ENCODE results near the gene SSTR3. TPM values are rescaled to one million over a fixed set of nuclear protein-coding genes. Genes with fewer than 3 reads are reported as not detected.

The SSTR3 gene
- total and polyA plus RNA-seq, 2 experiments from 2014 or later, result not detected

DNA sequence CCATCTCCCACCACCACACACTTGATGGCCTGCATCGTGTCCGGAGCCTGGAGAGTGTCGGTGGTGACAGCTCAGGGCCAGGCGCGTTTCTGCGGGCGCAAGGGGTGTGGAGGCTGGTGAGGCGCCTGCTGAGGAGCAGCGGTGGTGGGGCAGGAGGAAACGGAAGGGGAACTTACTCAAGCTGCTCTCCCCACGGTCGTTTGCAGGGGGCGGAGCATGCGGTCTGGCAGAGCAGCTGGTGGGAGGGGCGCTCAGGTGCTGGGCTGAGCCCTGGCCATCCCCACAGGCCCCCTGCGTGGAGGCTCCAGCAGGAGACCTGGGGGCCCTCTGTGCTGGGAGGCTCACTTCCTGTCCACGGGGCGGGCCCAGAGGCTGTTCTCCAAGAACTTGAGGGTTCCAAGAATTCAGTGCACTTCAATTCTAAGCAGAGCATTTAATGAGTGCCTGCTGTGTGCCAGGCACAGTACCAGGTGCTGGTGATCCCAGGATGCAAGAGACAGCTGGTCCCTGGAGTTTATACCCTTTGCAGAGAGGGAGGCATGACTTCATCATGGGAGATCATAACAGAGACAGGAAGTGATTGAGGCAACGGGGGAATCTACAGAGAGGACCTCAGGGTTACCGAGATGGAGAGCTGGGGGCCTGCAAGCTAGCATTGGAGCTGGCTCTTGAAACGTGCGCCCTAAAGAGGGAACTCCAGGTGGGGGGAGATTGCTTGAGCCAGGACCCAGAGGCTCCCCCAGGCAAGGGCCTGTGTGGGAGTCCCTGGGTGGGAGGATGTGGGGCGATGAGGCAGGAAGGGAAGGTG, 32.0 kb upstream of the SSTR3 start, which contains the start of gene RAC2:
RAC2 (minus strand) TSS at position 156 of the 808 bp plus-strand sequence; CDS start at position 35, 121 bp downstream.
- Histone ChIP-seq H4K20me1 (ENCODE audit: insufficient read depth) (no peaks in the 10 kb centered on the region), H3K36me3 (ENCODE audit: low read depth) (no peaks in the 10 kb centered on the region), H3K27ac (no peak within 1 kb of the TSS), H3F3A (ENCODE audit: insufficient read depth) (no peaks in the 10 kb centered on the region), H3K9ac (peak within 1 kb of the TSS; percentile 63), H3K9me2 (ENCODE audit: insufficient read depth) (no peaks in the 10 kb centered on the region), H3K27me3 (replicated peaks; ENCODE audit: insufficient read depth) (no peaks in the 10 kb centered on the region), H3K4me1 (ENCODE audit: insufficient read depth) (peaks cover 11% of the 10 kb centered on the region), H3K9me3 (ENCODE audit: low read depth) (no peaks in the 10 kb centered on the region), H3K79me2 (ENCODE audit: insufficient read depth) (no peaks in the 10 kb centered on the region), H3K4me3 (peak within 1 kb of the TSS; percentile 73), H3K4me2 (ENCODE audit: unreplicated experiment) (peak within 1 kb of the TSS; percentile 86), H2AFZ (peak within 1 kb of the TSS; percentile 80)
- in situ Hi-C loops (cut with MboI), result no loop called here
- 18 to 20% methylated on average over 21 to 23 of the region's 23 CpGs for WGBS, 2 experiments (ENCODE audit: low coverage in 1 of 2, low lambda C conversion rate in 2 of 2, missing lambda C conversion rate in 2 of 2)
- TF ChIP-seq EZH2 (IDR thresholded peaks at IDR 0.05; ENCODE audit: insufficient read depth, poor library complexity, severe bottlenecking) (no peak), EZH2phosphoT487 (IDR thresholded peaks at IDR 0.05; ENCODE audit: insufficient read depth, low read depth) (no peak)
- DNase-seq, result peak; percentile 73

- Histone ChIP-seq H3K4me2 (ENCODE audit: unreplicated experiment) (peak overlapping the region; percentile 86), H4K20me1 (ENCODE audit: insufficient read depth) (no peaks in the 10 kb centered on the region), H3K9me2 (ENCODE audit: insufficient read depth) (no peaks in the 10 kb centered on the region), H3K27ac (no peak overlapping the region), H3K4me1 (ENCODE audit: insufficient read depth) (peaks cover 11% of the 10 kb centered on the region), H3K9me3 (ENCODE audit: low read depth) (no peaks in the 10 kb centered on the region), H3K79me2 (ENCODE audit: insufficient read depth) (no peaks in the 10 kb centered on the region), H2AFZ (peak overlapping the region; percentile 80), H3F3A (ENCODE audit: insufficient read depth) (no peaks in the 10 kb centered on the region), H3K36me3 (ENCODE audit: low read depth) (no peaks in the 10 kb centered on the region), H3K4me3 (peak overlapping the region; percentile 73), H3K9ac (peak overlapping the region; percentile 63), H3K27me3 (replicated peaks; ENCODE audit: insufficient read depth) (no peaks in the 10 kb centered on the region)
- in situ Hi-C loops (cut with MboI), result no loop called here
- no peak for DNase-seq
- TF ChIP-seq EZH2phosphoT487 (IDR thresholded peaks at IDR 0.05; ENCODE audit: insufficient read depth, low read depth) (no peak), EZH2 (IDR thresholded peaks at IDR 0.05; ENCODE audit: insufficient read depth, poor library complexity, severe bottlenecking) (no peak)
- WGBS, 2 experiments (ENCODE audit: low coverage in 1 of 2, low lambda C conversion rate in 2 of 2, missing lambda C conversion rate in 2 of 2), result 42 to 49% methylated on average over 11 to 12 of the region's 12 CpGs
Measured at GRCh38 chr22:37243402-37244113, 31.3 kb upstream of the SSTR3 start.

DNA sequence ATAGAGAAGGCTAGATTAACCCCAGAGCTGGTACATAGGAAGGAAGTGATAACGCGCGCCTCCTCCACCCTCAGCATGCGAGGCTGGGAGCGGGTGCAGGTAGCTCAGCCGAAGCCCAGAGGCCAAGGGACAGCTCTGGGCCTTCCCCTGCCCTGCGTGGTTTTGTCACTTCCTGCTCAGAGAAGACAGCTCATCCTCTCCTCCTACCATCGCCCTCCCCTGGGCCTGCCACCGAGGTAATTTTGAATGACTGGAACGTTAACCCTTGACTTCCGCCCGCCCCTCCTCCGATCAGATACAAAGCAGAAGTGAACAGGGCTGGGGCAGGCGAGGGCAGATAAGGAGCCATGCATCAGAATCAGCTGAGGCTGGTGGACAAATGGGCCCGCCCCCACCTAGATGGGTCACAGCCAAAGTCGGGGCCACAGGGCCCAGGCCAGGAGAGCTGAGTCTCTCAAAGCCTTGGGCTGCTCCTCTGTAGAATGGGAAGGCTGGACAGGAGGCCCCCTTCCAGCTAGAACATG, 30.2 kb upstream of the SSTR3 start:
- no peaks in the 10 kb centered on the region for H3F3A ChIP-seq (ENCODE audit: insufficient read depth)
- no peak overlapping the region for H3K9ac ChIP-seq
- TF ChIP-seq EZH2phosphoT487 (IDR thresholded peaks at IDR 0.05; ENCODE audit: insufficient read depth, low read depth) (no peak), EZH2 (IDR thresholded peaks at IDR 0.05; ENCODE audit: insufficient read depth, poor library complexity, severe bottlenecking) (no peak)
- H3K36me3 ChIP-seq (ENCODE audit: low read depth), result no peaks in the 10 kb centered on the region
- no peaks in the 10 kb centered on the region for H3K9me3 ChIP-seq (ENCODE audit: low read depth)
- DNase-seq, result peak; percentile 48
- peak overlapping the region; percentile 86 for H3K4me2 ChIP-seq (ENCODE audit: unreplicated experiment)
- H3K9me2 ChIP-seq (ENCODE audit: insufficient read depth), result no peaks in the 10 kb centered on the region
- H4K20me1 ChIP-seq (ENCODE audit: insufficient read depth), result no peaks in the 10 kb centered on the region
- H3K4me1 ChIP-seq (ENCODE audit: insufficient read depth), result peaks cover 15% of the 10 kb centered on the region
- 51 to 52% methylated on average over 16 of the region's 16 CpGs for WGBS, 2 experiments (ENCODE audit: low coverage in 1 of 2, low lambda C conversion rate in 2 of 2, missing lambda C conversion rate in 2 of 2)
- no peaks in the 10 kb centered on the region for H3K27me3 ChIP-seq (replicated peaks; ENCODE audit: insufficient read depth)
- 0 out of 2 replicates have a peak overlapping the region, but pooled peaks have one; percentile 28 for H3K4me3 ChIP-seq
- no peaks in the 10 kb centered on the region for H3K79me2 ChIP-seq (ENCODE audit: insufficient read depth)
- peak overlapping the region; percentile 32; the same call in 1 of the 2 replicates for H2AFZ ChIP-seq
- in situ Hi-C loops (cut with MboI), result no loop called here
- H3K27ac ChIP-seq, result no peak overlapping the region

DNA sequence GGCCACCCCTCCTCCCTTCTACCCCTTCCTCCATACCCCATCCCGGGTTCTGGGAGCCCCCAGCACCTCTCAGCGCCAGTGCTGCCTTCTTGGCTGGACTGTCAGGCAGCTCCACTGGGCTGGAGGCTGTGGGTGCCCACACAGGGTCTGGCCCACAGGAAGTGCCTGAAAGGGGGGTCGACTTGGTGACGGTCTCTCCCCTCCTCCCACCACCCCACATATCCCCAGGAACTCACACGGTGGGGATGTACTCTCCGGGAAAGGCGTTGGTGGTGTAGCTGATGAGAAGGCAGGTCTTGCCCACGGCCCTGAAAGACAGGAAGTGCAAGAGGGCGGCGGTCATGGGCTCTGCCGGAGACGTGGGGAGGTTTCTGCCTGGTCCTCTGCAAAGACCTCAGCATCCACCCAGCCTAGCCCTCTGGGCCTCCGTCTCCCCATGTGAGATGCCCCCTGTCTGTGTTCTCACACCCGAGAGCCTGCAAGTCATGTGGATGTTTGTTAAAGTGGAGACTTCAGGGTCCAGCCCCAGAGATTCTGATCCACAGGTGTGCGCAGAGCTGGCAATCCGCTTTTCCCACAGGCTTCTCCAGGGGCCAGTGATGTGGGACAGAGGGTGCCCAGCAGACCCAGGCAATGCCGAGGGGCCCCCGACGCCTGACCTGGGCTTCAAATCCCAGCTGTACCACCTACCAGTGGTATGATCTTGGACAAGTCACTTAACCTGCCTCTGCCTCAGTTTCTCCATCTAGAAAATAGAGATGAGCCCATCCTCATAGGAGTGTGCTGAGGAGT, 29.3 kb upstream of the SSTR3 start:
- Histone ChIP-seq H3K4me1 (ENCODE audit: insufficient read depth) (peaks cover 19% of the 10 kb centered on the region), H3K36me3 (ENCODE audit: low read depth) (no peaks in the 10 kb centered on the region), H4K20me1 (ENCODE audit: insufficient read depth) (no peaks in the 10 kb centered on the region), H3K27me3 (replicated peaks; ENCODE audit: insufficient read depth) (no peaks in the 10 kb centered on the region), H3K9me2 (ENCODE audit: insufficient read depth) (no peaks in the 10 kb centered on the region), H3K4me2 (ENCODE audit: unreplicated experiment) (no peak overlapping the region), H3K4me3 (no peak overlapping the region), H3K27ac (no peak overlapping the region), H3F3A (ENCODE audit: insufficient read depth) (no peaks in the 10 kb centered on the region), H3K9me3 (ENCODE audit: low read depth) (no peaks in the 10 kb centered on the region), H3K9ac (no peak overlapping the region), H2AFZ (no peak overlapping the region), H3K79me2 (ENCODE audit: insufficient read depth) (no peaks in the 10 kb centered on the region)
- no peak for DNase-seq
- TF ChIP-seq EZH2phosphoT487 (IDR thresholded peaks at IDR 0.05; ENCODE audit: insufficient read depth, low read depth) (no peak), EZH2 (IDR thresholded peaks at IDR 0.05; ENCODE audit: insufficient read depth, poor library complexity, severe bottlenecking) (no peak)
- in situ Hi-C loops (cut with MboI), result no loop called here
- WGBS, 2 experiments (ENCODE audit: low coverage in 1 of 2, low lambda C conversion rate in 2 of 2, missing lambda C conversion rate in 2 of 2), result 79% methylated on average over 19 of the region's 19 CpGs

Measured in GM23248 (cell line).